Adipose tissue (tissue), 3 donors: ENCODE results near the gene KCTD13. TPM values are rescaled to one million over a fixed set of nuclear protein-coding genes. Genes with fewer than 3 reads are reported as not detected.
A peak's percentile ranks its signal among the peaks of the same experiment; 100 is the strongest.

Experiments
- H3K27ac ChIP-seq: one replicate; pipeline ENCODE4 v1.5.1; 2013; ENCODE audit warnings: low read depth, low read length
- WGBS, 3 donors: extraction: QIAGEN DNeasy Blood & Tissue Kit; methylation state at CpG; one replicate each; pipeline ENCODE4 v1.1.7; 2013; 5-methylcytosine and 5-hydroxymethylcytosine counted together
- polyA plus RNA-seq, 3 donors: library from polyadenylated mRNA; stranded (reverse); fragments of 200-250 nt; gene quantifications; one replicate each; pipeline ENCODE4 v1.2.3, GENCODE V29; 2013
- donor health status: healthy with polysubstance abuse.
- donor health status: Bipolar disorder and iron deficiency.
- donor health status: healthy.

KCTD13 gene
- polyA plus RNA-seq, 3 donors: 6.5 to 13.0 (median 10.5) TPM

- H3K27ac ChIP-seq: no peak overlapping the region
- WGBS, 3 donors: 67 to 86% (median 74%) methylated on average over 8 of the region's 8 CpGs
These were observed 57.5 kb downstream of the KCTD13 start for GRCh38 chr16:29868396-29869009.

- WGBS, 3 donors: 78 to 85% (median 80%) methylated on average over 8 to 9 of the region's 9 CpGs
- H3K27ac ChIP-seq: no peak overlapping the region
These were observed 61.8 kb downstream of the KCTD13 start for GRCh38 chr16:29864205-29864604.

DNA sequence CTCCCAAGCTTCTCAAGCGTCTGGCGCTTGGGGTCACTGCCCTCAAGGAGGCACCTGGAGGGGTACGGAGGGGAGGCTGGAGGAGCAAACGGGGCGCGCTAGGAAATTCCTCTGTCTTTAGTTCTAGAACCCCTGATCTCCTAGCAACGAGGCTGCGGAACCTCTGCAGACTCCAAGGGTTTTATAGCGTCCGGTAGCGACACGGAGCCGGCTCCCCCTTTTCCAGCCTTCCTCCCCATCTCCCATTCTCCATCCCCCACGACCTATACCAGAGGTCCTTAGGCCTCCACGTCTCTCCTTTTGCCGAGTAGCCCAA lies 62.4 kb downstream of the KCTD13 start:
- no peak overlapping the region for H3K27ac ChIP-seq
- 20 to 34% (median 33%) methylated on average over 14 to 16 of the region's 16 CpGs for WGBS, 3 donors

- WGBS, 3 donors: 0 to 1% (median 0%) methylated on average over 44 to 57 of the region's 57 CpGs
These were observed 63.0 kb downstream of the KCTD13 start, which contains the start of gene CDIPT for GRCh38 chr16:29862884-29863668. Gene CDIPT (minus strand): TSS chr16:29863226. CDS start chr16:29862857, 369 bp downstream.

DNA sequence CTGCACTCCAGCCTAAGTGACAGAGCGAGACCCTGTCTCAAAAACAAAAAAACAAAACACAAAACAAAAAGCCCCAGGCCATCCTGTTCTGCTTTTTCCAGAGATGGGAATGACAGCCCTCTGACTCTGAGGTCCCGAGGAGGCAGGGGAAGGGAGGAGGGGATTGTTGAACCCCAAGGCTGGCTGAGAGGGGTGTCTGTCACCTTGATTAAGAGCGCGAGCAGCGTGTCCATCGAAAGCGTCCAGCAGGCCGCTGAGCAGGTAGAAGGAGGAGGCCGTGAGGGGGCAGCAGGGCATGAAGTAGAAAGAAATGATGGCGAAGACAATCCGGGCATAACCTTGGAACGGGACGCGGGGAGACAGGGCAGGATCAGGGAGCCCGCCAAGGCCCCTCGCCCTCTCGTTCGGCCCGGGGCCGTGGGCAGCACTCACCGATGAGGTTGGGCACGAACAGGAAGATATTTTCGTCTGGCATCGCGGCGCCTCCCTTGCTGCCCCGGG lies 63.6 kb downstream of the KCTD13 start:
- H3K27ac ChIP-seq: no peak overlapping the region
- WGBS, 3 donors: 1 to 2% (median 2%) methylated on average over 27 of the region's 27 CpGs

More at GRCh38 chr16:29862884-29863668, 63.0 kb downstream of the KCTD13 start, which contains the start of gene CDIPT:
- H3K27ac ChIP-seq: peak within 1 kb of the TSS; percentile 75

- 61 to 83% (median 83%) methylated on average over 9 of the region's 9 CpGs for WGBS, 3 donors
- no peak overlapping the region for H3K27ac ChIP-seq
These were observed 65.8 kb downstream of the KCTD13 start for GRCh38 chr16:29860218-29860617.

GRCh38 chr16:29858974-29859373 lies 67.1 kb downstream of the KCTD13 start:
- no peak overlapping the region for H3K27ac ChIP-seq
- whole genome bisulfite sequencing, 3 donors: 92 to 94% (median 93%) methylated on average over 19 of the region's 19 CpGs

DNA sequence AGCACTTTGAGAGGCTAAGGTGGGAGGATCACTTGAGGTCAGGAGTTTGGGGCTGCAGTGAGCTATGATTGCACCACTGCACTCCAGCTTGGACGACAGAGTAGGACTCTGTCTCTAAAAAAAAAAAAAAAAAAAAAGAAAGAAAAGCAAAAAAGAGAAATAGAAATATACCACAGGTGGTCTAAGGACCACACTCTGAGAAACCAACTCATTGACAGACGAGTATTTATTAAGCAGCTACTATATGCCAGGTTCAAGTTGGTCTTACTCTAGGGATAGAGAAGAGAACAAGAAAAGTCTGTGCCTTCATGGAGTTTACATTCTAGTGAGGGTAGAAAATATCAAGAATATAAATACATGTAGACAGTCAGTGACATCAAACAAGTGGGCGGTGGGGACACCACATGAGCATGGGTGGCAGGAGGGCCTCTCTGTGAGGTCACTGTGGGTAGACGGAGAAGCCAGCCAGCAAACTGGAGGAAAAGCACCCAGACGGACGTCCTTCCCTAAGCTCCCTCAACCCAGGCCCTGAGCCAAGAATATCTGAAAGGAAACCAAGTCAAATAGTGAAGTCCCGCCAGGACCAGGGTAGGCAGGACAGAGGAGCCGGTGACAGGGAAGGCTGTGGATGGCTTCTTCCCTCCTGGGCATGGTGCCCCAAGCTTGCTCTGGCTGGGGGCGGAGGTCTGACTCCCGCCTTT lies 67.7 kb downstream of the KCTD13 start:
- no peak overlapping the region for H3K27ac ChIP-seq
- 58 to 71% (median 59%) methylated on average over 9 to 10 of the region's 10 CpGs for WGBS, 3 donors

- WGBS, 3 donors: 73 to 84% (median 78%) methylated on average over 7 of the region's 7 CpGs
- no peak overlapping the region for H3K27ac ChIP-seq
These were observed 68.8 kb downstream of the KCTD13 start for GRCh38 chr16:29857133-29857760.

Other genes with a start within 250 kb of the KCTD13 start
- 10 to 100 TPM in 2 of 3 donors, 1 to 10 TPM in 1; 3.2 to 18.8 (median 11.4) TPM for gene QPRT, start 247.0 kb downstream of the KCTD13 start, polyA plus RNA-seq
- 1 to 10 TPM in 2 of 3 donors, under 1 TPM in 1; 0.37 to 2.1 (median 1.6) TPM for gene C16orf54, start 180.2 kb downstream of the KCTD13 start, polyA plus RNA-seq
- gene ZG16, start 148.0 kb downstream of the KCTD13 start, polyA plus RNA-seq: under 1 TPM; 0.22 to 0.97 (median 0.23) TPM
- gene KIF22, start 135.5 kb downstream of the KCTD13 start, polyA plus RNA-seq: 10 to 100 TPM; 19.7 to 32.1 (median 29.8) TPM
- 100 to 1,000 TPM in 1 of 3 donors, 10 to 100 TPM in 2; 74.2 to 137 (median 83.9) TPM for gene MAZ, start 119.7 kb downstream of the KCTD13 start, polyA plus RNA-seq
- gene PRRT2, start 114.0 kb downstream of the KCTD13 start, polyA plus RNA-seq: 1 to 10 TPM in 1 of 3 donors, under 1 TPM in 2; 0.56 to 3.7 (median 0.95) TPM
- gene PAGR1, start 110.1 kb downstream of the KCTD13 start, polyA plus RNA-seq: 10 to 100 TPM; 15.2 to 33.3 (median 18.5) TPM
- gene MVP, start 105.8 kb downstream of the KCTD13 start, polyA plus RNA-seq: 100 to 1,000 TPM in 2 of 3 donors, 10 to 100 TPM in 1; 90.1 to 104 (median 103) TPM
- gene CDIPT, start 63.0 kb downstream of the KCTD13 start, polyA plus RNA-seq: 100 to 1,000 TPM in 2 of 3 donors, 10 to 100 TPM in 1; 84.2 to 133 (median 122) TPM
- 10 to 100 TPM in 1 of 3 donors, 1 to 10 TPM in 1, under 1 TPM in 1; 0.11 to 11.5 (median 1.4) TPM for gene SEZ6L2, start 26.7 kb downstream of the KCTD13 start, polyA plus RNA-seq
- 1 to 10 TPM; 3.0 to 7.0 (median 4.5) TPM for gene ASPHD1, start 25.7 kb downstream of the KCTD13 start, polyA plus RNA-seq
- 100 to 1,000 TPM in 2 of 3 donors, 10 to 100 TPM in 1; 91.4 to 182 (median 115) TPM for gene TMEM219, start 35.9 kb upstream of the KCTD13 start, polyA plus RNA-seq
- gene TAOK2, start 47.6 kb upstream of the KCTD13 start, polyA plus RNA-seq: 10 to 100 TPM; 15.2 to 47.6 (median 32.2) TPM
- gene HIRIP3, start 69.4 kb upstream of the KCTD13 start, polyA plus RNA-seq: 10 to 100 TPM; 10.1 to 14.8 (median 14.2) TPM
- gene INO80E, start 70.0 kb upstream of the KCTD13 start, polyA plus RNA-seq: 10 to 100 TPM; 37.3 to 69.5 (median 50.1) TPM
- 1 to 10 TPM in 1 of 3 donors, under 1 TPM in 2; 0.25 to 1.9 (median 0.38) TPM for gene DOC2A, start 84.8 kb upstream of the KCTD13 start, polyA plus RNA-seq
- gene C16orf92, start 97.0 kb upstream of the KCTD13 start, polyA plus RNA-seq: not detected
- gene TLCD3B, start 105.0 kb upstream of the KCTD13 start, polyA plus RNA-seq: under 1 TPM in 1 of 3 donors, not detected in 2; 0.10 TPM
- gene ALDOA, start 139.5 kb upstream of the KCTD13 start, polyA plus RNA-seq: 1,000 to 10,000 TPM in 1 of 3 donors, 100 to 1,000 TPM in 2; 551 to 1,251 (median 711) TPM
- 10 to 100 TPM; 45.7 to 93.1 (median 79.4) TPM for gene PPP4C, start 149.8 kb upstream of the KCTD13 start, polyA plus RNA-seq
- gene TBX6, start 165.7 kb upstream of the KCTD13 start, polyA plus RNA-seq: 1 to 10 TPM in 1 of 3 donors, under 1 TPM in 2; 0.67 to 1.3 (median 0.73) TPM
- 100 to 1,000 TPM in 1 of 3 donors, 10 to 100 TPM in 2; 70.2 to 217 (median 86.0) TPM for gene YPEL3, start 170.0 kb upstream of the KCTD13 start, polyA plus RNA-seq
- 1 to 10 TPM; 1.2 to 5.6 (median 3.4) TPM for gene GDPD3, start 187.3 kb upstream of the KCTD13 start, polyA plus RNA-seq
- gene MAPK3, start 197.0 kb upstream of the KCTD13 start, polyA plus RNA-seq: 100 to 1,000 TPM in 2 of 3 donors, 10 to 100 TPM in 1; 25.2 to 143 (median 108) TPM